GM19468 (cell line): ENCODE results near the gene KCNJ9.
"Not testable (repeated sequence)": the region's sequence is repeated elsewhere in the genome, so short reads cannot be mapped to it uniquely, and the experiment has no call there.

ENCODE experiments used
- ATAC-seq: cut with Tn5 transposase; IDR thresholded peaks from one replicate; pipeline ENCODE4 v1.9.1; 2021; ENCODE audit warnings: mild to moderate bottlenecking, moderate library complexity, moderate number of reproducible peaks; ENCODE audit not compliant: unreplicated experiment; ENCODE audit errors: extremely low read depth

KCNJ9 gene

DNA sequence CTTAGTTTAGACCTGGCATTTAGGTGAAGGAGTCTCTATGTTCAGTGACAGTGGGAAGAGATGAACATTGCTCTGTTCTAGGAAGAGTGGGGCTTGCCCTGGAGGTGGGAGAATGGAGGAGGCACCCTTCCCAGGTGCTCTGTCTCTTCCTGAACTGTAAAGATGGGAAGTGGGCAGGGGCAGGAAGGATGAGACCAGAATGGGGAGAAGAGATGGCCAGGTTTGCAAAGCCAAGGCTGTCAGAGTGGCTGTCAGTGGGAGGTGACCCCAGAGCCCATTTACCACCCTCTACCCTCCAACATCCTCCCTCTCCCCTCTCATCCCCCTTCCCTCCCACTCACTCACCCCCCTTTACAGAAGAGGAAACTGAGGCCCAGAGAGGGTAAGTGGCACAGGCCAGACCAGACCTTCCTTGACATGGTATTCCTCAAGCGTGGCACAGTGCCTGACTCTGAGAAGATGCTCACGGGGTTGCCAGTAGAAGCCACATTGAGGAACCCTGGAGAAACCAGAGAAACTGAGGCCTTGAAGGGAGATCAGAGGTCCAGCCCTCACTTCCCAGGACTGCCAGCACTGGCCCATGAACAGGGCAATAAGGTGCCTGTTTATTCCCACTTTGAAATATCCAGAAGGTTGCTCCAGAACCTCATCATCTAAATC, 18.5 kb downstream of the KCNJ9 start:
- no peak for ATAC-seq

DNA sequence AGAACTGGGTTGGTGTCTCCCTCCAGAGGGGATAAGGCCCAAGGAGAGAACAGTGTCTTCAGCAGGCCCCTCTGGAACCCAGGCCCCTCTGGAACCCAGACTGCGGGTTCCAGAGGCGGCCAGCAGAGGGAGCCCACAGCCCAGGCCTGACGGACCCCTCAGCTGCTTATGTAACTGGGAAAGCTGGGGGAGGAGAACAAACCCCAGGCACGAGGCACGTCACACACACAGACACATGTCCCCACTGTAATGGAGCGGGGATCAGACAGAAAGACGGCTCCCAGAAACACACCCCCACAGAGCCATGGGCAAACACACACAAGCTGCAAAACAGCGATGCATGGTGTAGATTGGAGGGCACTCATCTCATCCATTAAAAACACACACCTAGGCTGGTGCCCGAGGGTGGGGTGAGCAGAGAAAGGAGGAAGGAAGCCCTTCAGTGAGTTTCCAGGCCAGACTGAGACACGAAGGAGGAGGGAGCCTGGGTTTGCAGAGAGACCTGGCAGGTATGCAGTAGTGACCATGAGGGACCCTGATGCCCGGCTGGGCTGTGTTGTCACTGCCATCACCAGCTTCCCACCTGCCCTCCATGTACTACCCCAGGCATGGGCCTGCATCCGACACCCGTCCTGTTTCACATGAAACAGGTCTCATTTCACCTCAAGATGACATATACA, 19.8 kb downstream of the KCNJ9 start:
- no peak for ATAC-seq

- ATAC-seq, result no peak
Measured at GRCh38 chr1:160101717-160102522, 20.6 kb downstream of the KCNJ9 start.

DNA sequence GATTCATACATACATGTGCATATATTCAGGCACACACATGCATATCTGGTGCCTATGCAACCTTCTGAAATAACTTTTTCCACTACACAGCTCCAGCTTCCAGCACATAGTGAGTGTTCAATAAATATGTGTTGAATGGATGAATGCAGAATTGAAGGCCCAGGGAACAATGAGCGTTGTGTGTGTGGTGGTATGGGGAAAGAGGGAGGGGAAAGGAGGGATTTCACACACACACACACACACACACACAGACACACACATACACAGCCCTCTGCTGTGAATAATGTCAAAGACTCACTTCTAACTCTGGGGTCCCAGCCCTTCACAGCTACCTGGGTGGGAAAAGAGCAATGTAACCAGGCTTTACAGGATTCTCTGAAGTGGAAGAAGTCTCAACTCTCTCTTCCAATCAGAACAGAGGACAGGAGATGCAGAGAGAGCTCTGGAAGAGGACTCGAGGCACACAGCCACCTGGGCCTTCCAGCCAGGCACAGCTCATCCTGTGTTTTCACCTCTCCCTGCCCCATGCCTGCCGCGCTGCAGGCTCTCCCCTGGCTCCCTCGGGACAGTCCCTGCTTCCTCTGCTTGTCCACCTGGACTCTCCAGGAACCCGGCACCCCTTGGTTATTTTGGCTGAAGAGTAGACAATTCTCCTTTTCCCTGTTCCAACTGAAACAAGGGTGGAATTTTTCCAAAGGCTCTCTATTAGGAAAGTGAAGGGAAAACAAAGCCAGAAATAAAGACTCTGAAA, 22.5 kb downstream of the KCNJ9 start:
- no peak for ATAC-seq

DNA sequence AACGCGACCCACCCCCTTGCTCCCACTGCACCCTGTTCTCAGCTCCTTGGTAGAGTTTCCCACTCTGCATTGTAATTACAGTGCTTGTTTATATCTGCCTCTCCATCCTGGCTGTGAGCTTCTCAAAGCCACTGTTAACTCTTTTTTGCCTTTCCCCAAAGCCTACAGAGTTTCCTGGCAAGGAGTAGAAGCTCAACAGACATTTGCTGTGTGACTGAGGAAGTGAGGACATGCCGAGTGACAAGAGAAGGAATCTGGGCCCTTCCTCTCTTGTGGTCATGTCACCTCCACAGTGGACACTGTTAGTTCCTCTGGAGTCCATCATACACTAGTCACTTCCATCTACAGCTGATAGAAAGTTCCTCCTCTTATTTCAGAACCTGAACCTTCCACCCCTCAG, 23.1 kb downstream of the KCNJ9 start:
- ATAC-seq, result no peak

- no peak for ATAC-seq
Measured at GRCh38 chr1:160105155-160105554, 23.8 kb downstream of the KCNJ9 start.

- ATAC-seq, result no peak
Measured at GRCh38 chr1:160107512-160107911, 26.2 kb downstream of the KCNJ9 start.

GRCh38 chr1:160108888-160109662, 27.7 kb downstream of the KCNJ9 start:
- ATAC-seq, result no peak

- no peak for ATAC-seq
Measured at GRCh38 chr1:160109686-160110085, 28.3 kb downstream of the KCNJ9 start.

- ATAC-seq, result not testable (repeated sequence)
Measured at GRCh38 chr1:160111462-160111861, 30.1 kb downstream of the KCNJ9 start.

- ATAC-seq, result no peak
Measured at GRCh38 chr1:160112357-160112756, 31.0 kb downstream of the KCNJ9 start.

GRCh38 chr1:160113407-160113806, 32.1 kb downstream of the KCNJ9 start:
- ATAC-seq, result no peak

GRCh38 chr1:160114085-160114484, 32.7 kb downstream of the KCNJ9 start:
- no peak for ATAC-seq

- no peak for ATAC-seq
Measured at GRCh38 chr1:160115545-160116282, 34.4 kb downstream of the KCNJ9 start, which contains the start of gene ATP1A2. Gene ATP1A2, plus strand, starts transcription at chr1:160115759. Its CDS starts 103 bp downstream, at chr1:160115862.

- ATAC-seq, result no peak
Measured at GRCh38 chr1:160116283-160117147, 35.2 kb downstream of the KCNJ9 start.

- ATAC-seq, result no peak
Measured at GRCh38 chr1:160117300-160117699, 36.0 kb downstream of the KCNJ9 start.

DNA sequence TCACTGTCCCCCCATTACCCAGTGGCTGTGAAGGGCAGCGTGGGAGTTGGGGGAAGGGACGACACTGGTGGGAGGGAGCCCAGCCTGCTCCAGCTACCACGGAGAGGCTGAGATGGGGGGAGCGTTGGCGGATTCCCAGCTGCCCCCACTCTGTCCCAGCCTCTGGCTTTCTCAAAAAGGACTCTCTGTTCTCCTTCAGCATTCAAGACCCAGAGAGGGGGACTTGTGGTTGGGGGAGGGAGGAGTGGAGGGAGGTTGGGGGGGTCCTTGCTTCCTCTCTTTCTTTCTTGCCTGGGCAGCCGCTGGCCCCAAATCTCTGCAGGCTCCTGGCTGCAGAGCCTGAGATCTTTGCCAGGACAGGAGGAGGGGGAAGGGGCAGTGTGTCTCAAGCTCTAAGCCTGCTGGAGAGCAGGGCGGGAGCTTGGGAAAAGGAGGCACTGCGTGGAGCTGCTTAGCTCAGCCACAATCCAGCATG, 36.4 kb downstream of the KCNJ9 start:
- ATAC-seq, result no peak

GRCh38 chr1:160118928-160119327, 37.6 kb downstream of the KCNJ9 start:
- ATAC-seq, result no peak
